HG02973 (cell line): Measurements from ENCODE around the gene ITPKB.
"Not testable (repeated sequence)": the region's sequence is repeated elsewhere in the genome, so short reads cannot be mapped to it uniquely, and the experiment has no call there.

Experiments used
- ATAC-seq: cut with Tn5 transposase; IDR thresholded peaks from one replicate; pipeline ENCODE4 v1.9.1; 2021; ENCODE audit warnings: moderate library complexity; ENCODE audit not compliant: unreplicated experiment

ITPKB gene

DNA sequence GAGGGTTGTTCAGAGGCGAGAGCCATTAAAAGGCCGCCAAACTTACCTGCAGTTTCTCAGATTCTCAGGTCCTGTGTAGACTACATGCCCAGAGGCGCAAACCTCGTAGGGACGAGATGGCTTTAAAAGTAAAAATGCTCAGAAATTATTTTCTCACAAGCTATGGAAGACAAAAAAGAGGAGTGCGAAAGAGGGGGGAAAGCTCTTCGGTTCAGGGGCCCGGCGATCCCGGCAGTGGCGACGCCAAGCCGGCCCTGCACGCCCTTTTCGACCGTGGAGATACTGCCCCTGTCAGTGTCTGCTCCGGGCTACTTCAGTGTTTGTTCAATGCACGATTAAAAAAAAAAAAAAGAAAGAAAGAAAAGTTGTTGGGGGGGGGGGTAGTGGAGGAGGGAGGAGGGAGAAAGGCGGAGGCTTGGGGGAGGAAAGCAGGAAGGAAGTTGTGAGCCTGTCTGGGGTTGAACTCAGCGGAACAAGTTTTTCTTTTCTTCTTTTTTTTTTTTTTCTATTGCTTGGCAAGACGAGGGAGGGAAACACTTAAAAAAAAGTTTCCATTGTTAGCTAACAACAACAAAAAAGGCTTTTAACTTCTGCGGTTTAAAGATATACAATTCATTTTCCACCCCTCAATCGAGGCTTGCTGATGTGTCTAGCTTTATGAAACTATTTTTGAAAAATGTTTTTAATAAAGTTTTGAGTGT is at the start of gene ITPKB:
Gene ITPKB (minus strand): TSS at position 288 of the 701 bp plus-strand sequence. CDS start 1,824 bp downstream, outside the sequence.
- ATAC-seq: no peak

- no peak for ATAC-seq
Observed at GRCh38 chr1:226787638-226788037, 48.6 kb upstream of the ITPKB start.

DNA sequence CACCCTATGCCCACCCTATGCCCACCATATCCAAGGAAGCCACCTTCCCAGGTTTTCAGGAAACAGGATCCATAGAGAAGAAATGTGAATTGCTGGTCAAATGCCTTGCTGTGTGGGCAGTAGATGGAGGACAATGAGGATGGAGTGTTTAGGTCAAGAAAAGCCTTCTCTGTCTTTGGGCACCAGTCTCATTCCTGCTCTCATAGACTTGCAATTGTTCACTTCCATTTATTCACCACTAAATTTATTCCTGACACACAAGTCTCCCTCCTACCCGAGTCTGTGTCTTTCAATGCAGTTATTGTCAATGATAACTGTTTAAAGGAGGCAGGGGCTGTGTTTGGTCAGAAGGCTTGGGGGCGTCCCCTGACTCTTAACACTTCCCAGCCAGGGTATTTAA is 48.0 kb upstream of the ITPKB start:
- no peak for ATAC-seq

DNA sequence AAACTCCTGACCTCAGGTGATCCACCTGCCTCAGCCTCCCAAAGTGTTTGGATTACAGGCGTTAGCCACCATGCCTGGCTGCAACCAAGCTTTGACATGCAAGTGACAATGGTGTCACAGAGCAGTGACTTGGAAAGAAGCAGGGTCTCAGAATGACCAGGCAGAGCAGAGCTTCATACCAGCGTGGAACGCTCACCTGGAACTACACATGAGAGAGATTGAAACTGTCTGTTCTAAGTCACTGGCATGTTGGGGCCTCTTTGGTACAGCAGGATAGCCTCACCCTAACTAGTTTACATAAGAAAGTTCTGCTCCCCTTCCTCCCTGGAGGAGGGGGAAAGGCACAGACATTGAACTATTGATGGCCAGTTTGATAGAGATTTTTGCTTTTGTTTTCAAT is 47.5 kb upstream of the ITPKB start:
- ATAC-seq: peak; percentile 74

GRCh38 chr1:226785805-226786204 is 46.7 kb upstream of the ITPKB start:
- ATAC-seq: no peak

DNA sequence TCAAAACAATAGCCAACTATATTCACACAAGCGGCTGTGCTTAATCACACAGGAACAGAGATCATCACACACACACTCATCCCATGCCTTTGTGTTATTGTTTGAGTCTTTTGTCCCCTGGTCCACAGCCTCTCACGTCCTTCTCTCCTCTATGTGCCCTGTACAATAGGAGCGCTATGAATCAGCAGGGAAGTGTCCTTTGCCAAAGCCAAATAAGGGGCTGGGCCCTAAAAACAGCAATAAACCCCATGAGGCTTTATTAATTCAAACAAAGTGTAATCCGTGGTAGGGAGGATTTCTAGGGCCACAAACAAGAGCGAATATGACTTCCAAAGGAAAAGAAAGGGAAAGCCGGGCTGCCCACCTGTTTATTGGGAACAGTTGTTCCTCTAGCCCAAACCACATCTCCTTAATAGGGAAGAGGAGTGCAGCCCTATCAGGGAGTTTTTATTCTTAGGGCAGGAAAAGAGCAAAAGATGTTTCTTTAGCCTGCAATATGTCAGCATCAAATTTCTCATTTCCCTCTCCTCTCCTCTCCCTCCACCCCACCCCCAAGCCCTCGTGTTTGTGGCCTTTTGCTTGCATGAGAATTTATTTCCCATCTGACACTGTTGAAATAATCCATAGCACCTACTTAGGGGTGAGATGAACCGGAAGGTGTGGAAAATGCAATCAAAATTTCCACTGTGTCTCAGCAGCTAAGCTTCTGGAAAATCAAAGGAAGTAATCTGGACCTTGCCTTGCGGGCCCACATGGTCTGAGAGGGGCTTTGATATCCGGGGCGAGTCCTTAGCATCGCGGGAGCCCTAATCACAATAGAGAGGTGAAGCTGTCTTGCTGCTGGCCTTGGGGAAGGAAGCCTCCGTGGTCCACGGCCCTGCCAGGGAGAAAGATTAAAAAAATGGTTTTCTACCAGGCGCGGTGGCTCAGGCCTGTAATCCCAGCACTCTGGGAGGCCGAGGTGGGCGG is 45.3 kb upstream of the ITPKB start:
- ATAC-seq: no peak

- ATAC-seq: no peak
Observed at GRCh38 chr1:226782845-226783601, 43.9 kb upstream of the ITPKB start.

GRCh38 chr1:226781937-226782609 is 43.0 kb upstream of the ITPKB start:
- ATAC-seq: no peak

GRCh38 chr1:226779561-226779960 is 40.5 kb upstream of the ITPKB start:
- no peak for ATAC-seq

- ATAC-seq: no peak
Observed at GRCh38 chr1:226778657-226779058, 39.6 kb upstream of the ITPKB start.

DNA sequence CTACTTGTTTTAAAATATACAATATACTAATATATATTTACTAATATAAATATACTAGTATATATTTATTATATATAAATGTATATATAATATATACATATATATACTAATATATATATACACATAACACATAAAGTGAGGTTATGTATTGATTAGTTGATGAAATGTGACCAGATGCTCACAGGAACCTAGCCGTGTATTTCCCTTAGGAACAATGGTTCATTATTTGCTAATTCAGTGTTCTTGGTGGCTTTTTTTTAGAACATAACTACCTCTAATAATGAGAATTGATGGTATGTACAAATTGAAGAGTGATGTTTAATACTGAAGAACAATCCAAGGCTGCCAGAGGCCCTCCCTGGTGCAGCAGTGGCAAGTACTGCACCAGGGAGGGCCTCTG is 37.9 kb upstream of the ITPKB start:
- ATAC-seq: no peak

DNA sequence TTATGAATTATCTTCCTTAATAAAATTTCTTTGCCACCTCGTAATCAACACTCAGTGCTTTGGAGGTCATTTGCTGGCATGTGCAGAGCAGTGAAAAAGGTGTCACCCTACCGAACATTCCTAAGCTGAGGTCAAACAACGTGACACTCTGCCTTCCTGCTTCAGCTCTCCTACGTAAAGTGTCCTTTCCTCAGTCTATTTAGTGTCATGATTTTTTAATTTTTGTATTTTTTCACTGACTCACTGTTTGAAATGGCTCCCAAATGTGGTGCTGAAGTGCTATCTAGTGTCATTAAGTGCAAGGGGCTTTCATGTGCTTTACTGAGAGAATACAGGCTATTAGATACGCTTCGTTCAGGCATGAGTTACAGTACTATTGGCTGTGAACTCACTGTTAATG is 37.0 kb upstream of the ITPKB start:
- no peak for ATAC-seq

DNA sequence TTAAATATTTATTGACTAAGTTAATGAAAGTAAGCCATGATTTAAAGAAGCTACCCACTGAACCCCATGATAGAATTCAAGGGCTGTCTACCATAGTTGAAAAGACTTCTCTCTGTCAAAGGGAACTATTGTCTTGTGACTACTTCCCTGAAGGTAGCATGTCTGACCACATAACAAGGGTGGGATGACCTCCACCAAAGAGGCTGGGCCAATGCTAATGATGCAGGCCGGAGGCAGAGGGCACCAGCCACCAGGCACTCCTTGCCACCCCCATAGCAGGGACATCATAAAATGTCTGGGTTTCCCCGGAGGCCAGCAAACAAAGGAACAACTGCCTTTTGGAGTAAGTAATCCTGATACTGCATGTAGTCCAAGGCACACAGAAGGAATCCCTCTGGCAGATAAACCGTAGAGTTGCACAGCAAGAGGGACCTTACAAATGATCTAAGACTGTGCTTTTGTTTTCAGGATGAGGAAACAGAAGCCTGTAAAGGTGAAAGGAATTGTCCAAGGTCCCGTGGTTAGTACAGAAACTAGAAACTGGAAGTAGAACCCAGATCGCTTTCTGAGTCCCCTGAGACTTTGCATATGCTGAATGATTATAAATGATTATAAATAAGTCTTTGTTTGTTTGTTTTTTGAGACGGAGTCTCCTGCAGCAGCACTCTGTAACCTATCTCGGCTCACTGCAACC is 33.5 kb upstream of the ITPKB start:
- peak; percentile 81 for ATAC-seq

DNA sequence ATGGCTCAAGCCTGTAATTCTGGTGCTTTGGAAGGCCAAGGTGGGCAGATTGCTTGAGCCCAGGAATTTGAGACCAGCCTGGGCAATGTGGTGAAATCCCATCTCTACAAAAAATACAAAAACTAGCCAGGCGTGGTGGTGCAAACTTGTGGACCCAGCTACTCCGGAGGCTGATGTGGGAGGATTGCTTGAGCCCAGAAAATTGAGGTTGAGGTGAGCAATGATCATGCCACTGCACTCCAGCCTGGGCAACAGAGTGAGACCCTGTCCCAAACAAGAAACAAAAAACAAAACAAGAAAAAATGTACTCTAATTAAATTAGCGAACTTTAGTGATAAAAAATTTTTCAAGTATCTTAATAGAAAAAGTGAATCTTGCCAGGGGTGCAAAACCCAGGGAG is 28.1 kb upstream of the ITPKB start:
- not testable (repeated sequence) for ATAC-seq

GRCh38 chr1:226766565-226766964 is 27.5 kb upstream of the ITPKB start:
- no peak for ATAC-seq

GRCh38 chr1:226764533-226764932 is 25.5 kb upstream of the ITPKB start:
- peak; percentile 88 for ATAC-seq

DNA sequence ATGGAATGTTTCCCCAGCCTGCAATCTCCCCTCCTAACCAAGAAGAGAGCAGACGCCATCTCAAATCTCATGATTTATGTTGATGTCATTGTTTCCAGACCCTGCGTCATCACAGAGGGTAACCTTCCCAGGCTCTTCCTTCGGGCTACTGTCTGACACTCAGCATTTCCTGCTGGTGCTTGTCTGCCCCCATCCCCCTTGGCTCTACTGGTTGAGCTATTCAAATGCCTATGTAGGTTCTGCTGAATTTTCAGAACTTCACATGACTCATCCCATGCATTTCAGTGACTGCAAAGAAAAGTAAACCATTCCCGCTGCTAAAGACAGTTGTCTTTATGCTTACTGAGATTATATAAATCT is 24.8 kb upstream of the ITPKB start:
- no peak for ATAC-seq

DNA sequence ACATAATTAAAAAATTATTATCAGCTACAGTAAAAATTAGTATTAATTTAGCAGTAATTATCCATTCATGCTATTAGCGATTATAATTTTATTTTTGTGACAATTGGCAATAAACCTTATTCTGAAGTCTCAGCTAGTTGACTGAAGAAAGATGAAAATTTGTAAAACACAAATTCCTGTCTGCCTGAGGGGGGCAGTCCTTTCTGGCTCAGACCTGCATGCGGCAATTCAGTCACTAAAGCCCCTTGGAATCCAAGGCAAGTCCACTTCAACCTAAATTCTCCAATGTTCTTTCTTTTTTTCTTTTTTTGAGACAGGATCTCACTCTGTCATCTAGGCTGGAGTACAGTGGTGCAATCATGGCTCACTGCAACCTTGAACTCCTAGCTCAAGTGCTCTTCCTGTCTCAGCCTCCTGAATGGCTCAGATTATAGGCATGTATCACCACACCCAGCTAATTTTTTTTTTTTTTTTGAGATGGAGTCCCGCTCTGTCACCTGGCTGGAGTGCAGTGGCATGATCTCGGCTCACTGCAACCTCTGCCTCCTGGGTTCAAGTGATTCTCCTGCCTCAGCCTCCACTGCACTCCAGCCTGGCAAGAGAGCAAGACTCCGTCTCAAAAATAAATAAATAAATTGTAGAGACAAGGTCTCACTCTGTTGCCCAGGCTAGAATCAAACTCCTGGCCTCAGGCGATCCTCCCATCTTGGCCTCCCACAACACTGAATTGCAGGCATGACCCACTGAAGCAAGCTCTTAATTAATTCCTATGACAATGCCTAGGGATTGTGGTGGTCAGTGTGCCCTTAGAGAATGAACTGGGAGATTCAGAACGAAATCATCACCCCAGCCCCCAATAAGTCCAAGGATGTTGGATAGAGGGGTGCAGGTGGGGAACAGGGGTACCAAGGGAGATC is 24.2 kb upstream of the ITPKB start:
- no peak for ATAC-seq

- ATAC-seq: no peak
Observed at GRCh38 chr1:226762055-226762454, 23.0 kb upstream of the ITPKB start.
